Hepatocyte (in vitro differentiated cells): ENCODE results near the gene FBXL7.

ENCODE experiments used
- EZH2phosphoT487 ChIP-seq: fragments of 200-600 bp; sonication (generic); IDR thresholded peaks from one replicate; pipeline ENCODE4 v1.6.1; 2018; ENCODE audit warnings: antibody characterized with exemption, mild to moderate bottlenecking, low read depth, moderate library complexity; ENCODE audit not compliant: unreplicated experiment, severe bottlenecking
- TF ChIP-seq, protein P1 (sequence below): fragments of 200-600 bp; sonication (generic); IDR thresholded peaks from 2 replicates; pipeline ENCODE4 v1.5.1; 2016; ENCODE audit warnings: antibody characterized with exemption, mild to moderate bottlenecking; ENCODE audit not compliant: poor library complexity

GRCh38 chr5:15611008-15611407, 111.0 kb downstream of the FBXL7 start:
- TF ChIP-seq, protein P1, sequence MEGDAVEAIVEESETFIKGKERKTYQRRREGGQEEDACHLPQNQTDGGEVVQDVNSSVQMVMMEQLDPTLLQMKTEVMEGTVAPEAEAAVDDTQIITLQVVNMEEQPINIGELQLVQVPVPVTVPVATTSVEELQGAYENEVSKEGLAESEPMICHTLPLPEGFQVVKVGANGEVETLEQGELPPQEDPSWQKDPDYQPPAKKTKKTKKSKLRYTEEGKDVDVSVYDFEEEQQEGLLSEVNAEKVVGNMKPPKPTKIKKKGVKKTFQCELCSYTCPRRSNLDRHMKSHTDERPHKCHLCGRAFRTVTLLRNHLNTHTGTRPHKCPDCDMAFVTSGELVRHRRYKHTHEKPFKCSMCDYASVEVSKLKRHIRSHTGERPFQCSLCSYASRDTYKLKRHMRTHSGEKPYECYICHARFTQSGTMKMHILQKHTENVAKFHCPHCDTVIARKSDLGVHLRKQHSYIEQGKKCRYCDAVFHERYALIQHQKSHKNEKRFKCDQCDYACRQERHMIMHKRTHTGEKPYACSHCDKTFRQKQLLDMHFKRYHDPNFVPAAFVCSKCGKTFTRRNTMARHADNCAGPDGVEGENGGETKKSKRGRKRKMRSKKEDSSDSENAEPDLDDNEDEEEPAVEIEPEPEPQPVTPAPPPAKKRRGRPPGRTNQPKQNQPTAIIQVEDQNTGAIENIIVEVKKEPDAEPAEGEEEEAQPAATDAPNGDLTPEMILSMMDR: no peak
- no peak for TF ChIP-seq EZH2phosphoT487
